ENCODE results near the gene OR2A2.

Gene OR2A2

DNA sequence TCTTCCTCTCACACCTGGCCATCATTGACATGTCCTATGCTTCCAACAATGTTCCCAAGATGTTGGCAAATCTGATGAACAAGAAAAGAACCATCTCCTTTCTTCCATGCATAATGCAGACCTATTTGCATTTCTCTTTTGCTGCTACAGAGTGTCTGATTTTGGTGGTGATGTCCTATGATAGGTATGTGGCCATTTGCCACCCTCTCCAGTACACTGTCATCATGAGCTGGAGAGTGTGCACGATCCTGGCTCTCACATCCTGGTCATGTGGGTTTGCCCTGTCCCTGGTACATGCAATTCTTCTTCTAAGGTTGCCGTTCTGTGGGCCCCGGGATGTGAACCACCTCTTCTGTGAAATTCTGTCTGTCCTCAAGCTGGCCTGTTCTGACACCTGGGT, 32.8 kb downstream of the OR2A2 start:
- no peak for DNase-seq (ENCODE audit: low read depth)

DNA sequence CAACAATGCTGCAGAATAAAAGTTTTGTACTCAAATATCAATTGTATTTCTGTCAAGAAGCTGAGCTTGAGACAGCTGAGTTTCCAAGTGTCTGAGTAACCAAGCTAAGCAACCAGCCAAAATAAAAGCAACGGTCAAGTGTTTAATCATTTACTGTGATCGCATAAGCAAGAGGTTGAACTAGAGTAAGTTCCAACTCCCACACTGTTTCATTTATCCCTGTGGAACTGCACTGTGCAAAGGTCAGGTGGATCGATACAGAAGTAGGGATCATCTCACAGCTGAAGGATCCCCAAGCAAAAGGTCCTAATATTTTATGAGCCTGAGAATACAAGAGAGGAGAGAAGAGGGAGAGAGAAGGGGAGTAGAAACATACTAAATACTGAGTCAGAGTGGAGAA, 35.0 kb downstream of the OR2A2 start:
- no peak for DNase-seq (ENCODE audit: low read depth)

- no peak for DNase-seq (ENCODE audit: low read depth)
Measured at GRCh38 chr7:144148224-144148827, 38.9 kb downstream of the OR2A2 start.

DNA sequence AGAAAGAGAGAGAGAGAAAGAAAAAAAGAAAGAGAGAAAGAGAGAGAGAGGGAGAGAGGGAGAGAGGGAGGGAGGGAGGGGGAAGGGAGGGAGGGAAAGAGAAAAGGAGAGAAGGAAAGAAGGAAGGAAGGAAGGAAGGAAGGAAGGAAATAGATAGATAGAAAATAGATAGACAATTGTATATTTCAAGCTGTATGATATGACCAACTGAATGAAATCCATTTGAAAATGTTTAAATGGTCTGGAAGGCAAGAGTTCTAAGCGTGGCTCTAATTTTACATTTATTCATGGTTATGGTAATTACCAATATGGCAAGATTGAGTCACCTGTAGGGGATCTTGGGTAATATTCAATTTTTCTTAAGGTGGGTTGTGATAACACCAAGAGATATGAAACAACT, 49.5 kb downstream of the OR2A2 start:
- DNase-seq (ENCODE audit: low read depth) = no peak

Data from iris pigment epithelial cell (primary cell).